Kidney (tissue), 14 donors: Measurements from ENCODE around the gene PCNX4. TPM values are rescaled to one million over a fixed set of nuclear protein-coding genes. Genes with fewer than 3 reads are reported as not detected.
A peak's percentile ranks its signal among the peaks of the same experiment; 100 is the strongest.

Source experiments
- DNase-seq, 5 donors: peaks; one replicate each; pipeline ENCODE4 v3.0.0-alpha.2; 2013 to 2020
- FAIRE-seq: peaks from 2 replicates; lab custom pipeline; 2012; peaks lifted over from hg19 to GRCh38; lab: Jason Lieb, UNC
- H3K27ac ChIP-seq, 2 donors: one replicate each; pipeline ENCODE4 v1.7.0; 2013; ENCODE audit warnings: low read depth in 2 of 2, low read length in 2 of 2, inconsistent platforms in 1 of 2
- H3K27me3 ChIP-seq: one replicate; pipeline ENCODE4 v1.7.1; 2013; ENCODE audit warnings: low read length, inconsistent platforms; ENCODE audit not compliant: control insufficient read depth, insufficient read depth
- H3K36me3 ChIP-seq, 3 donors: one replicate each; pipeline versions ENCODE4 v1.7.0 to v1.7.1; 2013; ENCODE audit warnings: low read length in 3 of 3, control low read depth in 1 of 3, inconsistent platforms in 1 of 3; ENCODE audit not compliant: insufficient read depth in 3 of 3, control insufficient read depth in 2 of 3
- H3K4me1 ChIP-seq, 3 donors: one replicate each; pipeline versions ENCODE4 v1.7.0 to v1.7.1; 2013; ENCODE audit warnings: low read length in 3 of 3, inconsistent platforms in 1 of 3, low read depth in 1 of 3; ENCODE audit not compliant: control insufficient read depth in 2 of 3, insufficient read depth in 2 of 3
- H3K4me3 ChIP-seq, 3 donors: one replicate each; pipeline versions ENCODE4 v1.7.0 to v1.8.1; 2013; ENCODE audit warnings: low read length in 3 of 3, control low read depth in 1 of 3, inconsistent platforms in 1 of 3
- H3K9ac ChIP-seq, 3 donors: one replicate each; pipeline versions ENCODE4 v1.7.0 to v1.7.1; 2013; ENCODE audit warnings: low read length in 3 of 3, control low read depth in 1 of 3, inconsistent platforms in 1 of 3
- H3K9me3 ChIP-seq, 3 donors: one replicate each; pipeline versions ENCODE4 v1.7.0 to v1.7.1; 2013; ENCODE audit warnings: low read length in 3 of 3, control low read depth in 1 of 3, inconsistent platforms in 1 of 3; ENCODE audit not compliant: control insufficient read depth in 2 of 3, insufficient read depth in 1 of 3
- intact Hi-C: fragments of 100-400 bp; cut with DNase I; formaldehyde crosslinking; loops from one replicate; pipeline ENCODE4 v1.11.1; 2022
- polyA plus RNA-seq: library from polyadenylated mRNA; stranded (reverse); fragments of 350-450 nt; fragmentation: Illumina TruSeq; extraction: RNeasy Lipid Tissue Mini Kit (QIAGEN cat#74804); gene quantifications from one replicate; pipeline ENCODE4 v1.2.3, GENCODE V29; 2014; ENCODE audit warnings: low read depth, low replicate concordance; ENCODE audit not compliant: insufficient read depth
- total RNA-seq: library from RNA; stranded (reverse); fragmentation: NEBNext Ultra II Directional; extraction: Animal tissue kit (Norgen Biotek cat#: 25700); gene quantifications from one replicate; pipeline ENCODE4 v1.2.1, GENCODE V29; 2021
- TF ChIP-seq, protein P1 (sequence below): IDR thresholded peaks from 3 replicates; pipeline ENCODE4 v1.5.1; 2012; ENCODE audit warnings: mild to moderate bottlenecking, moderate library complexity, borderline replicate concordance; ENCODE audit not compliant: insufficient read depth; ENCODE audit errors: extremely low read depth
- donor health status: control.
- donor health status: control.
- donor health status: control.
- donor health status: control.
- donor health status: control.
- donor health status: DM: yes; HTN: yes; CAD: no.
- donor health status: Normal renal cell carcinoma (clear cell type).

Gene PCNX4
- total and polyA plus RNA-seq, 2 donors from 2014 or later = 25.1 to 44.9 TPM

GRCh38 chr14:60178820-60179219 is 87.1 kb downstream of the PCNX4 start:
- no peak overlapping the region for H3K4me3 ChIP-seq
- no peak for DNase-seq
- no peak for FAIRE-seq
- no peaks in the 10 kb centered on the region for H3K27me3 ChIP-seq
- H3K4me1 ChIP-seq = no peaks in the 10 kb centered on the region
- no peaks in the 10 kb centered on the region for H3K36me3 ChIP-seq
- H3K9me3 ChIP-seq = no peaks in the 10 kb centered on the region
- TF ChIP-seq, protein P1, sequence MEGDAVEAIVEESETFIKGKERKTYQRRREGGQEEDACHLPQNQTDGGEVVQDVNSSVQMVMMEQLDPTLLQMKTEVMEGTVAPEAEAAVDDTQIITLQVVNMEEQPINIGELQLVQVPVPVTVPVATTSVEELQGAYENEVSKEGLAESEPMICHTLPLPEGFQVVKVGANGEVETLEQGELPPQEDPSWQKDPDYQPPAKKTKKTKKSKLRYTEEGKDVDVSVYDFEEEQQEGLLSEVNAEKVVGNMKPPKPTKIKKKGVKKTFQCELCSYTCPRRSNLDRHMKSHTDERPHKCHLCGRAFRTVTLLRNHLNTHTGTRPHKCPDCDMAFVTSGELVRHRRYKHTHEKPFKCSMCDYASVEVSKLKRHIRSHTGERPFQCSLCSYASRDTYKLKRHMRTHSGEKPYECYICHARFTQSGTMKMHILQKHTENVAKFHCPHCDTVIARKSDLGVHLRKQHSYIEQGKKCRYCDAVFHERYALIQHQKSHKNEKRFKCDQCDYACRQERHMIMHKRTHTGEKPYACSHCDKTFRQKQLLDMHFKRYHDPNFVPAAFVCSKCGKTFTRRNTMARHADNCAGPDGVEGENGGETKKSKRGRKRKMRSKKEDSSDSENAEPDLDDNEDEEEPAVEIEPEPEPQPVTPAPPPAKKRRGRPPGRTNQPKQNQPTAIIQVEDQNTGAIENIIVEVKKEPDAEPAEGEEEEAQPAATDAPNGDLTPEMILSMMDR = no peak
- no peak overlapping the region for H3K9ac ChIP-seq
- no peak overlapping the region for H3K27ac ChIP-seq
- intact Hi-C loops = loop anchor here (10.0 kb wide), 1 partner anchor 114 kb away; no protein-coding TSS in a partner anchor

DNA sequence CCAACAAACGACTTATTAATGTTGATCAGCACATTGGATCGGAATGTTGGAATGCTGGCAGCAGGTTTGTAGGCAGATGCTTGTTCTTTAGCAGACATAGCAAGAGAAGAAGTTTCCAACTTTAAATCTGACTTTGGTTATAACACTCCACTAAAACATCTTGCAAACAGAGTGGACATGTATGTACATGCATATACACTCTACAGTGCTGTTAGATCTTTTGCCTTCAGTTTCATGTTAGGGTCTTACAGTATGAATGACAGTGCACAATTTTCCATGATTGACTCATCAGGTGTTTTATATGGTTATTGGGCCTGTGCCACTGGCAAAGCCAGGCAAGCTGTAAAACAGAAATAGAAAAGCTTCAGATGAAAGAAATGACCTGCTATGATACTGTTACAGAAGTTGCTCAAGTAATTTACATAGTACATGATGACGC is 87.7 kb downstream of the PCNX4 start:
- Histone ChIP-seq H3K9ac (no peak overlapping the region), H3K4me3 (no peak overlapping the region), H3K4me1 (no peaks in the 10 kb centered on the region), H3K27me3 (no peaks in the 10 kb centered on the region), H3K36me3 (no peaks in the 10 kb centered on the region), H3K9me3 (no peaks in the 10 kb centered on the region), H3K27ac (no peak overlapping the region)
- intact Hi-C loops = loop anchor here (10.0 kb wide), 1 partner anchor 115 kb away; no protein-coding TSS in a partner anchor
- TF ChIP-seq, protein P1 = no peak
- DNase-seq = no peak
- no peak for FAIRE-seq

DNA sequence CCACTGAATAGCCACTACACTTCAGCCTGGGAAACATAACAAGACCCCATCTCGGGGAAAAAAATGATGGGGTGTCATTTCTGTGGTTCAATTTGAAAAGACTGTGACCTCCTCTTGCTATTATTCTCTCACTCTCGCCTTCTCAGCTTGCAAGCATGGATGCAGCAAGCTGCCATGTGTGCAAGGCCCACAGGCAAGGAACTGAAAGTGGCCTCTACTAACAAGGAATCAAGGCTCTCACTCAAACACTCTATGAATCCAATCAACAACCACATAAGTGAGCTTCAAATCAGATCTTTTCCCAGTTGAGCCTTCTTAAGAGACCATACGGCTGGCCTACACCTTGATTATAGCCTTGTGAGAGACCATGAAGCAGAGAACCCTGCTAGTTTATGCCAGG is 91.4 kb downstream of the PCNX4 start:
- Histone ChIP-seq H3K36me3 (no peaks in the 10 kb centered on the region), H3K9ac (no peak overlapping the region), H3K27ac (no peak overlapping the region), H3K4me1 (no peaks in the 10 kb centered on the region), H3K4me3 (no peak overlapping the region), H3K27me3 (no peaks in the 10 kb centered on the region), H3K9me3 (no peaks in the 10 kb centered on the region)
- no peak for FAIRE-seq
- intact Hi-C loops = no loop called here
- TF ChIP-seq, protein P1 = no peak
- no peak for DNase-seq

DNA sequence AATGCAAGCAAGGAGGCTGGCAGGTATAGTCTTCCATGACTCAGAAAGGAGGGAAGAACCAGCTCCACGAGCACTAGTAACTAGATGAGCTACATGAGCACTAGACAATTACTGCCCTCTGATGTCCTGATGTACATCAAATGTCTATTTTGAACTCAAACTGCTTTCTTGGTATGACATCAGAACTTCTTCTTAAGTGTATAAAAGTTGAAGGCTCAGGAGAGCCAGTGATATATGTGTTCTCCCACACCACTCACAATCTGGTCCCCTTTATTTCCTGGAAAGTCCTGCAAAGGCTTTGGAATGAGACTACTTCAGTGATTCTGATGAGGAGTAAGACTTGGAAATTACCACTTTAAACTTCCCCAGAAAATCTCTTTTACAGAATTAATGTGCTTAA is 92.0 kb downstream of the PCNX4 start:
- Histone ChIP-seq H3K4me1 (no peaks in the 10 kb centered on the region), H3K27me3 (no peaks in the 10 kb centered on the region), H3K27ac (no peak overlapping the region), H3K4me3 (peak overlapping the region; percentile 61 to 86 (median 72)), H3K9ac (peak overlapping the region; percentile 46 to 79 (median 65)), H3K9me3 (no peaks in the 10 kb centered on the region), H3K36me3 (no peaks in the 10 kb centered on the region)
- DNase-seq (peak in 1 of 5 donors; percentile 32), FAIRE-seq (no peak)
- intact Hi-C loops = no loop called here
- TF ChIP-seq, protein P1 = no peak
